Right hindlimb (tissue), 1 donor: Measurements from ENCODE around the gene ADAM12.

Source experiments
- DNase-seq: peaks from one replicate; pipeline ENCODE4 v3.0.0-alpha.2; 2018

ADAM12 gene

DNA sequence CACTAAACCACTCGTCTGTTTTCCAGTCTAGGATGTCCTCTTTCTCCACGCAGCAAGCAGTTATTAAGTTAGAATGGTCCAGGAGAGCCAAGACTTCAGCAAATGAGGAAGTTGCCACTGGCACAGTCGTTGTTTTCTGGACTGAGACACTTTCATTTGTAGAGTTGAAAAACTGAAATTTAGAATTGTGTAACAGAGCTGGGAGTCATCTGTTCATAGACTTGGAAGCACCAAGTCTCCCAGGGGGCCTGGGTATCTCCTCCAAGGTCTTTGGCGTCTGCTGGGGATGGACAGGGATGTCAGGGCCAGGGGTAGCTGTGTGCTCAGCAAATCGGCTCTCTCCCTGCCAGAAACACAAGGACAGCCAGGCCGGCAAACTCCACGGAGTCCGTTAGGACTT lies 283.5 kb downstream of the ADAM12 start:
- no peak for DNase-seq

DNA sequence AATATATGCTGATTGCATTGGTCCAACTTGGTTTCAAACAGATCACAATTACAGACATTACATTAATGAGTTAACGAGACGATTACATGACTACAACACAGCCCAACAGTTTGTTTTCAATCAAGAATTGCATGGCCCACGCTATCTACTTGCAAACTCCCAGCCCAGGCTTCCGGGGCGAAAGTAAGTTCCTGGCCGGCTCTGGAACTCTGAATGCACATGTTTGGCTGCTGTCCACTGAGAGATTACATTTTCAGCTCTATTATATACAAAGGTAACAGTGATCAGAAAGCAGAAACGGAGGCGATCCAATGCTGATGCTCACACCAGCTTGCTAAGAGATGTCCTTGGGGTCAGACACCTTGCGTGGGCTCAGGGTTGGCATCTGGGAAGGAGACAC lies 285.6 kb downstream of the ADAM12 start:
- peak; percentile 50 for DNase-seq

DNA sequence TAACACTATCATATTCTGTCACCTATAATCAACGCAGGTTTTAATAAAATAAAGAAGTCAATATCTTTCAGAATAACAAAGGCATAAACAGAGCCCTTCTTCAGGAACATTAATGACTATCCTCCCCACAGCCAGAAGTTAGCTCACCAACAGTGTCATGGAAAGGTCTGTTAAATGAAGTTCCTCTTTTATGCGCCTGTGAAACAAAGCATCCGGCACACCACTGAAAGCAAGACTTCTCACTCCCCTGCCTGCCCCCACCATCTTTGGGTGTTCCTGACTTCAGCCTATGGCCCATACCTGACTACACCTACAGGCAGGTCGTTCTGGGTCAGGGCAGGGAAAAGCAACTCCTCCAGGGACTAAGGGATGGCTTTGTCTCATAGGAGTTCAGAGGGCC lies 286.5 kb downstream of the ADAM12 start:
- no peak for DNase-seq

DNA sequence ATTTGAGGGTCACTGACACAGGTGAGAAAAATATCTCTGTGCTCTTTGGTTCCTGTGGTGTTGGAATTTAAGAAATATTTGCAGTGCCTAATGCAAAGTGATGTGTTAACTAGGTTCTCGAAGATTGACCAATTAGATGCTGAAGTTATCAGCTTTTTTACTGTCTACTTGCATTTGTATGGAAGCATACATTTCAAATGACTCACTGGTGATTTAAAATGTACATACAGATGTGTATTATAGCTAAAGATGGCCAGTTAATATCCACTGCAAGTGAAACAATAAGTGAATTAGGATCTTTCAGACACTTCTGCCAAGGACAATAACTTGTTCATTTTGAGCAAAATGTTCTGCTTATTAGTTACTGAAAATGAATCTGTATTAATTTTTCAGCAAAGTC lies 287.0 kb downstream of the ADAM12 start:
- DNase-seq: no peak

DNA sequence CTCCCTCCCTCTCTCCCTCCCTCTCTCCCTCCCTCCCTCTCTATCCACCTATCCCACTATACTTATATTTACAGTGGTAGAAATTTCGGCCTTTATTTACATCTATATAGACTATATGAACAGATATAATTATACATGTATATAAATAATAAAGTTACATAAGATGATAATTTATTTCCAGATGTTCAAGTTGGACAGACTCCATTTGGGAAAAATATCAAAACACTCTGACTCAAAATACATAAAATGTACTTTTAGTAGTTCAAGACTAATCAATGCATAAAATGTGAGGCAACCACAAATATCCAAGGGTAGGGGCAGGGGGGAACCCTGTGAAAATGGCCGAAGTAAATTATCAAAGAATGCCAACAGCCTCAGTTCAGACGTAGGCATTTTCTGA lies 288.9 kb downstream of the ADAM12 start:
- DNase-seq: no peak

DNA sequence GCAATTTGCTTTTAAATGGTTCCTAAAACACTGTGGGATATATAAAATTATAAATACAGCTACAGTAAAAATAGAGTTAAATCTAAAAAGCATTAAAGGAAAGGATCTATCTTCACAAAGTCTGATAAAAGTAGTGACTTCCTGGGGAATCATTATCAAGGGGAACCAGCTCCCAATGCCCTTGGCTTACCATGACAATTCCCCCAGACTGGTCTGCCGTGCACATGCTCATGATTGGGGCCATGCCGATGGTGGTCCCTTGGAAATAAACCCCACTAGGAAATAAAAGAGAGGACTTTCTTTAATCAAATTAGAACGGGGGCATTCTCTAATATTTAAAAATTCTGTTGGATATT lies 290.1 kb downstream of the ADAM12 start:
- DNase-seq: no peak

DNA sequence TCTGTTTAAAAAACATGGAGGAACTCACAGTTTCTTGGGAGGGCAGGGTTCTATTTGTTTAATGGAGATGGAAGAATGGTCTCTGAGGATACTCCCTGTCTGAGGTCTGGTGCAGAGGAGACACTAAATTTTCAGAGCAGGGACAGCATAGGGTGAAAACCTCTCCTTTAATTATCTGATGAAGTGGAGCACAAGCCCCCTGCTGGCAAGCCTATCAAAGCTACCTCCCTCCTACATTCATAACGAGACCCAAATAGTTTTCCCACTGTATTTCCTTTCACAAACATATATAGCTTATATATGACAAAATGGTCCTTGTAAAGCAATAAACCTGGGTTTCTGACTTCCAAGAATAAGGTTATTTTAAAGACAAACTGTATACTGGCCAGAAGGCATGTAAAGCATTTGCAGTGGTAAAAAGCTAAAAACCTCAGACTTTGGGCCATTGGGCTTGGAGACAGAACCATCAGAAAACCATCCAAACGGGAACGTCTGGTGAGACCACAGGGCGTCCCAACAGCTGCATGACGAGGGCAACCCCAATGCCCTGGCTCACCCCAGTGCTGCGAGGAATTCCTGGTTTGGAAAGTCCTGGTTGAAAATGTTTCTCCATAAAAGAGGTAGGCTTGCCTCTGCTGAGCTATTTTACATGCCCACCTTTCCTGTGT lies 290.6 kb downstream of the ADAM12 start:
- DNase-seq: no peak

DNA sequence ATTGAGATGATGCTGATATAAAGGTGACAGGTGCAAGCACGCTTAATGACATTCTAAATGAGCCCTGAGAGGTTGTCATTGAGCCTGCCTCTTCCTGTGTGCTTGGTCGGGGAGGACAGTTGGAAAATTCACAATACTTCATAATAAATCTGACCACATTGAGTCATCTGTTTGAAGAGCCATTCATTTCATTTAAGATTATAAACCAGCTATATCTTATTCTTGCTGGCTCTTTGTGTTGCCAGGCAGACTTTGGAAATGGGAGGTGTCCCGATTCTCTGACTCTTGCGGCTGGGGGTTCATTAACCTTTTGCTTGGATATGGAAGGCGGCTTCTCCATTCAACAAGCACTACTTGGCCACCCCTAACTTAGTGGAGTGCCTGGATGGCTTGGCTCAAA lies 293.7 kb downstream of the ADAM12 start:
- no peak for DNase-seq

DNA sequence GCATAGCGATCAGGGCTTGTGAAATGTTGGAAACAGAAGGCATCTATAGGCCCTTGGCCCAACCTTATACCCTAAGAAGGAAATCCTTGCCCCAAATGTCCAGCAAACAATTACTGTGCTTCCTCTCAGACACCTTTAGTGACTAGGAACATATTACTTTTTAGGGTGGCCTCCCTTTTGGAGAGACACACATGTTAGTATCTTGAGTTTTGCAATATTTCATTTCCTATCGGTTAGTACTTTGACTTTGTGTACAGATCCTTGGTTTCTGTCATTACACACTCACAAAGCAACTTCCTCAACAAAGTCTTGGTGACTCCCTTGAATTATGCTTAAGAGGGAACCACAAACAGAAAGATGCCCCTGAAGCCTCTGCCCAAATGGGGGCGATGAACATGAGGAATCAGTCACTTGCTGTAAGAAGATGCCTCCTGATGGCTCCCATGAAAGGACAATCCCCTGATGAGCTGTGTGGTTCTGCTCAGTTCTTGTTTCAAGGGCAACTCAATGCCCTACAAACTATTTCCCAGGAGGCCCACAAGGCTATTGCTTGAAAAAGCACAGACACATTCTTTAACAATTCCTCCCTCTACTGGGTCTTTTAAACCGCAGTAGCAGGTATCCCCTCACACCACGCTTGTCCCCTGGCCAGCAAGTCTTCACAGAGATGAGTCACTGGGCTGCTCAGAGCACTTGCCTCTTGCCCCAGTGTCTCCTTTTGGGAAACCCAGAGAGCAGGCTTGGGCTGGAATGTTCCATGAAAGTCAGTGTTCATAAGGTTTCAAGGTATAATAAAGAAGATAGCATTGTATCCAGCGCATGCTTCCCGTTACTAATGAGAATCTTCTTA lies 295.7 kb downstream of the ADAM12 start:
- DNase-seq: no peak

DNA sequence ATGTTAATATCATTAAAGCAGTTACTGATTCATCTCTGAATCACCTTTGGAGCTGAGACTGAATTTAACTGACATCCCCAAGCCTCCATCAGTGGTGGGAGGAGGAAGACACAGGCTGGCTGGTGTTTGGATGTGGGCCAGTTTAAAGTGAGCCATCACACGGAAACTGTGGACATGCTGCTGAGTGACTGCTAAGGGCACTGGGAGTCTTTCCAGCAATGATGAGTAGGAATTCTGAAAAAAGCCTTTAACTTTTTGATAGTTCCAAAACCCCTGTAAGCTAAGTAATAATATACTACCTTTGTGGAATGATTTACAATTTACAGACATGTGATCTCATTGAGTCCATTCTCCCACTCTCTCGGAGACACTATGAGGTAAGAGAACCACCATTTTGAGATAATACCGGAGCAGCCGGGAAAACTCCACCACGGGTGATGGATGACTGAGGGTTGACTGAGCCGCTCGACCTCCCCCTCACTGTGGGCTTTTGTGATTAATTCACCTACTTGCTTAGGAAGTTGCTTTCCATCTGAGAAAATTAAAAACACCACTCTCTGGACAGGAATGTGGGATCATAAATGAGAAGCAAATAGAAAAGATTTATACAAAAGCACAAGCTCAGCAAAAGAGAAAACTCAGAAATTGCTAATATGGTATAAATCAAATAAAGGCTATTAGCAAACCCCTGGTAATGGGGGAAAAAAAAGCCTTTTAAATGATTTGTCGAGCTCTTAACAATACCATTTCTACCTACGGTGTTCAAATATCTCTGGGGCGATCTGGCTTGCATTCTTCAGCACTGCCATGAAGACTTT lies 297.2 kb downstream of the ADAM12 start:
- DNase-seq: no peak

DNA sequence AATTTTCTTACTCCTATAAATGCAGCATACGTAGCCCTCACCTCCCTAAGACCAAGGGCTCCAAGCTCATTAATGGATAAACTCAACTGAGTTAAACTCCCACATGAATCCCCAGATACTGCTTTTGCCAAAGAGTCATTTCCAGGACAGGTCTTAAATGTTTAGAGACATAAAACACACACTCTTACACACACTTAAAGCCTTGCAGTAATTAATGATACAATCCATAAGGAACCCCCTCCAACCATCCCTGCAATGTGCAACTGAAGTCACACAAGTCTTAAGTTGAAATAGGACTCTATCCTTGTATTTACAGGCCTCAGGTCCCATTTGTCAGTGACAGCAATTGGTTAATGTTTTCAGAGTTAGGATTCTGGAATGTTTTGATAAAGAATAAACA lies 297.8 kb downstream of the ADAM12 start:
- DNase-seq: no peak

DNA sequence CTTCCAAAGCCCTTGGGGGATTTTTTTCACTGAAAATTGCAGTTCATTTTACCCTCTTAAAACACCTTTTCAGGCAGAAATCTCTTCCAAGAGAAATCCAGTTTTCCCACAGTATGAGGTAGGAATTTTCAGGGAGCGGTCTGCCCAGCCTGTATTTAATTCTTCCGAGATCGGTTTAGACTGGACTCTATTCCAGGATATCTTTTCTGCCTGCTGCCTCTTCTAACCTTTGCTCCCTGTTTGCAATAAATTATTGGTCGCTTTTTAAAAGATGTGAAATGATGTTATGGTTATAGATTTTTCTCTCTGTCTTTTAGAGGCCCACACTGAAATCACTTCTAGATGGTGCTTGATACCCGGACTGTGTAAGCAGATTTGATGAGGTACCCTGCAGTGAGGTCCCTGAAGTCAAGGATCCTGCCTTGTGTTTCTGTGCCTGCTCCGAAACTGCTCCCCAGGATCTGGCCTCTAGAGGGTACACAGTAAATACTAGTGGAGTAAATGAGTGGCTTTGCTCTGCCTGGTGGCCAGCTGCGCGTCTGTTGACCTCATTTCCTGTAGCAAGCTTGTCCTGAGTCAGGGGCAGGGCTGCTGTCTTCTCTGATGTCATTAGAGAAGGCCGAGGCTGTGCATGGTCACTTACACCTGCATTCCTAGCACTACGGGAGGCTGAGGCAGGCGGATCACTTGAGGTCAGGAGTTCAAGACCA lies 300.3 kb downstream of the ADAM12 start:
- DNase-seq: peak; percentile 42

DNA sequence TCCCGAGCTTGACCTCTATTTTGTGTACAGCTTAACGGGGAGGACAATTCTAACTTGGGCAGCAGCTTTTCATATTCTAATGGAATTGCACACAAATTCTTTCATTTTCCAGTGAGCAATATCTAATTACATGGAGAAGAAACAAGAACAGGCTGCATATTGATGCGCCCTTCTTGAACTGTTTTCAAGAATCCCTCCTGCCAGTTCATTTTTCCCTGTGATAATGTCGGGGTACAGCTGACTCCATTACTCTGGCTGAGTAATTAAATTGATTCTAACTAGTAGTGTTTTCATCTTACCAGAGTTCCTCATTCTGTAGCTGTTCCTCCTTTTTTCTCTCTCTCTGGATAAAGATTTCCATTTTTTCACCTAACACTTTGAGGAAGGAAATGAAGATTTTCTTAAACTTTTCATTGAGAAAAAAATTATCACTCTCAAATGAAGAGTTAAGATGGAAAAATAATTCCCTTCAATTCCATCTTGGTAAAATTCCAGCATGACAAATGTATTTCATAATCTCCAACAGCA lies 301.1 kb downstream of the ADAM12 start:
- no peak for DNase-seq

DNA sequence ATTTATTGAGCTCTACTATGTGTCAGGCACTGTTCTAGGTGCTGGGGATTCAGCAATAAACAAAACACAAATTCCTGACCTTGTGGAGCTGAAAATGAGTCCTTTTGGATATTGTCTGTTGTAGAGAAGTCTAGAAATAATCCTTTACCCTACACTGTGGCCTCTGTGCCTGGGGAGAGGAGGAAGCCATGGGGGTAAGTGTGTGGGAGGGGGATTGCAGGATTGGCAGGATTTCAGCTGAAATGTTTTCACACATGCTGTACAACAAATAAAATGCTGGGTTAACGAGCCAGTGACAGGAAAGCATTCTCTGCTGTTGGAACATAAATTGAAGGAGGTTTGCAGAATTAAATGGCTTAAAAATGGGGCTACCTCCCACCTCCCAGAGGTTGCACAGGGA lies 302.5 kb downstream of the ADAM12 start:
- DNase-seq: no peak

DNA sequence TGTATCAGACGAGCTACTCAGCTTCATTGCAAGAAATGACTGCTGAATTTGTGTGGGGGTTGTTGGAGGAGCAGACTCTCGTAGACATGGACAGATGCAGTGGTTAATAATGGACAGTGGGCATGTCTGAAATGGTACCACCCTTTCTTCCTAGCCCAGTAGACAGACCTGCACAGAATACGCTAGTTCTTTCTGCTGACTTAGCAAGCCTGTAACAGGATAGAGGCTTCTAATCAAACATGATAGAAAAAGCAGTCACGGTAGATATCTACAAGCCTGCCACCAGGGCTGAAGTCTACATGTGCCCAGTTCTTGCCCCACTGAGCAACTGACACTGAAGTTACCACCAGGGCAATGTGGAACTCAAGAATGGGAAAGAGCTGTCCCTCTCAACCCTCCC lies 303.9 kb downstream of the ADAM12 start:
- DNase-seq: no peak

DNA sequence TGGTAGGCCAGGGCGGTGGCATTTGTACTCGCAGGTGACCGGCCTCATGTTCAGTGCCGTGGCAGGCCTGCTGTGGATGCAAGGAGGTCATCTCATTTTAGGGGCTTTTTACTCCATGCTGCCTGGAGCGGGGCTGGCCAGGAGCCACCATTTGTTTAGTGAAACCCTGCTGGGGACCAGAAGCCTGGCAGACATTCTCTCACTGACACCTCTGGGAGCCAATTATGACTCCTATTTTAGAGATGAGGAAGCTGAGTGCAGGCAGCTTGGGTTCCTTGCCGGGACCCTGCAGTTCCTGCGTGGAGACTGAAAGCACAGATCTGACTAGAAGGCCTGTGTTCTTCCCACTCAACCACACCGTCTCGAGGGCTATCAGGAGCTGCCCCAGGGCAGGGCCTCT lies 305.3 kb downstream of the ADAM12 start:
- DNase-seq: no peak

DNA sequence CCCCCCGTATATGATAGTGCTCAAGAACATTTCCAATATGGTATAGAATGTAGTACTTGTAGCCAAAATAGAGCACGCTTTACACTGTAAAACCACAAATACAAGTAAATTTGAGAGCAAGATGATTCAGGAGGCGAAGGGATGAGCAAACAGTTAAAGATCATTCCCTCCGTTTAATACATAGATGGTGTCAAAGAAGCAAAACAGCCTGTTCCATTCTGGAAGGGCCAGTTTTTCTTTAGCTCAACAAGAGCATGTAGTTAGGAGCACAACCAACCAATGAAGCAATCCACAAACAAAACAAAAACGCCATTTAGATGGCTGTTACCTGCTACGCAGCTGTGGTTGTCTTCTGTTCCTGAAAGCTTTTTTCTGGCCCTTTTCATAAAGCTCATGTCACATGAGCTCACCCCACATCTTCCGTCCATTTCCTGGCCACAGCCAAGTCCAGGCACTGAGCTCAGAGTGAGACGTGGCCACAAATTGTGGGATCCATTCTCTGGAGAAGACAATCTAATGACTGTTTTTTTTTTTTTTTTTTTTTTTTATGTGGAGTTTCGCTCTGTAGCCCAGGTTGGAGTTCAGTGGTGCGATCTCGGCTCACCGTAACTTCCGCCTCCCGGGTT lies 306.3 kb downstream of the ADAM12 start:
- no peak for DNase-seq

DNA sequence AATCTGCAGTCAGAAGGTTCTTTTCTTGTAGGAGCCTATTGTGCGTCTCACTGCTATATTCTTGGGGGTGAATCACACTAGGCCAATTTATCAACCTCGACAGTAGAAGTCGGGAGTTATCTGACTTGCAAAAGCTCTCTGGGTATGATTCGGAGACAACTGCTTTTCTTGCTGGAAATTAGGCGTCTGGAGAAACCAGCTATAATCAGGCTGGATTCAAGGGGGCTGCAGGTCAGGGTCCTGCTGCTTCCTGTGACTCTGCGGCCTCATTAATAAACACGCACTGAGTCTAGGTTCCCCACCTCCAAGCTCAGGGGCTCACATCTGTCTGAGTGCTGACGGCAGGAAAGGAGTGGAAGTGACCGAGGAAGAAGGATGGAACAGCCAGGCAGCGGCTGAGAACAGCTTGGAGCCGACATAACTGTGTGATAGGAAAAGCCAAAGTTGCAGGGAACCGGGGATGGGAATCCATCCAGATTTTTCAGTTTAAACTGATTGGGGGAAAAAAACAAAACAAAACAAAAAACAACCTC lies 307.3 kb downstream of the ADAM12 start:
- DNase-seq: no peak

DNA sequence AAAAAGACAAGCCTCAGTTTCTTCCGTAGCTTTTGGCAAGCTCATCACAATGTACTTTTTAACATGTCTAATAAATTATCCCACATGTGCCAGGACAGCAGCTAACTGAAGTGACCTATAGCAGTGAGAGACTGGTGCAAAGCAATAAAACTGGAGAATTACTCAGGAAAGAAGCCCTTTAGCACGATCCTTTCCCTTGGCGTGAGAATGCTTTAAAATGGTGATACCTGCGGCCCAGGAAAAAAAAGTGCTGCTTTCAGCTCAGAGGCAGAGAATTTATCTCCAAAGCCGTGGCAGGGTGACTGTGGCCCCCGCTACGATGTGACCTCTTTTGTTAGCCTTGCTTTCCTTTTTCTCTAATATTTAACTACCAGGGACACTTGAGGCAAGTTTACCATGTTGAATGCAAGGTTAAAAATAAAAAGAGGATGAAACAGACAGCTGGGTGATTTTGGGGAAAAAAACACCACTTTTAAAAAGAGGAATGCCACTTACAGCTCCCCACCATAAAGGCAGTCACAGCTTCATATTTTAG lies 307.9 kb downstream of the ADAM12 start:
- DNase-seq: no peak

DNA sequence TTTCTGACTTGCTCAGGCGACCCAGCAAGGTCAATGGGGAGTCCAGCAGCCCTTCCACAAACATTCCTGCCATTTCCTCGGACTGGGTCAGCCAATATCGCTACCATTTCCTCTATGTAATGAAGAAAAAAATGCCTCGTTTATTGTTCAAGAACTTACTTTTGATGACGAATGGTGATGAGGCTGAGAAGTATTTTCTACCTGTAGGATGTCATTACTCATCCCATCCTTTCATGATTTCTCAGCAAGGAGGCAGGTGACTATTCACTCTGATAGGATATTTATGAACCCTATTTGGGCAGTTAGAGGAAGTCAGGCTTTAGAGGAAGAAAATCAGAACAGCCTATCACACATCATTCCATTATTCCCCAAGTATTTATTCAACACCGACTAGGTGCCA lies 313.3 kb downstream of the ADAM12 start:
- DNase-seq: no peak

DNA sequence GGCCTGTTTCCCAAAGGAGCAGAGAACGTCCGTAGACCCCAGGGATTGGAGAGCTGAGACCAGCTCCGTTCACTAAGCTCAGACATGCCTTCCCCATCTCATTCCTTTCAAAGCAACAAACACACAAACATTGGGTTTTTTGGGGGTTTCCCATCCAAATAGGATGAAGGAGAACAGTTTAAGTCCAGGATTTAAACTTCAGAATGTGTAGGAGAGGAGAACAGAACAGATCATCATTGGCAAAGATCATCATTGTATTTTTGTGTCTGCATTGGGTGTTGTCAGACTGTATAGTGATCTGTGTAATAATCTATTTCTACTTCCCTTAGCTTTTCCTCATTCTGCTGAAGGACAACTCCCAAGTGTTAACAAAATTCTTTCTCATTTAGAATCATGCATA lies 314.0 kb downstream of the ADAM12 start:
- no peak for DNase-seq

DNA sequence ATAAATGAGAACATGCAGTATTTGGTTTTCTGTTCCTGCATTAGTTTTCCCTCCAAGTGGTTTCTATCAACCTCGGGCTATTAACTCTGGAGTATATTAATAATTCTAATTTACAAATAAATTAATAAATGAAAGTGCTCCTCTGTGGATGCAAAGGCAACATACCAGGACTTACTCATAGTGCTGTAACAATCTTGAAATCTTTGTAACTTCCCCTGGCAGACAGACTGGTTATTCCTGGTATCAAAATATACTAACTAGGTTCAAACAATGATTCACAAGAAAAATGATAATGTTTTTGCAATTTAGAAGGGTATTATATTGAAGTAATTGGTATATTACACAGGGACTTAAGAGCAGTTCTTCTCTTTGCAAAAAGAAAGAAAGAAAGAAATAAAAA lies 314.7 kb downstream of the ADAM12 start:
- DNase-seq: no peak
